Thymus (tissue), 11 donors: ENCODE data around the gene CEP72. TPM values are rescaled to one million over a fixed set of nuclear protein-coding genes. Genes with fewer than 3 reads are reported as not detected.

Experiments used
- DNase-seq, 9 donors: peaks; one replicate each; pipeline ENCODE4 v3.0.0-alpha.2; 2013; ENCODE audit warnings: low spot score in 9 of 9, low read depth in 6 of 9, missing footprints in 1 of 9
- H3K27ac ChIP-seq, 2 donors: one replicate each; pipeline ENCODE4 v1.5.1; 2013; ENCODE audit warnings: control low read depth in 1 of 2, low read depth in 1 of 2, low read length in 1 of 2, mild to moderate bottlenecking in 1 of 2, moderate library complexity in 1 of 2
- H3K27me3 ChIP-seq, 2 donors: one replicate each; pipeline ENCODE4 v1.5.1; 2013; ENCODE audit warnings: low read length in 1 of 2; ENCODE audit not compliant: control insufficient read depth in 2 of 2, insufficient read depth in 1 of 2
- H3K36me3 ChIP-seq, 2 donors: one replicate each; pipeline ENCODE4 v1.5.1; 2013; ENCODE audit warnings: low read length in 1 of 2, mild to moderate bottlenecking in 1 of 2, moderate library complexity in 1 of 2; ENCODE audit not compliant: control insufficient read depth in 2 of 2, insufficient read depth in 2 of 2
- H3K4me1 ChIP-seq, 2 donors: one replicate each; pipeline ENCODE4 v1.5.1; 2013; ENCODE audit warnings: low read length in 2 of 2; ENCODE audit not compliant: control insufficient read depth in 2 of 2, insufficient read depth in 2 of 2
- H3K4me3 ChIP-seq, 2 donors: one replicate each; pipeline ENCODE4 v1.5.1; 2013; ENCODE audit warnings: low read length in 2 of 2, control low read depth in 1 of 2, mild to moderate bottlenecking in 1 of 2
- H3K9me3 ChIP-seq, 2 donors: one replicate each; pipeline ENCODE4 v1.5.1; 2013; ENCODE audit warnings: low read length in 1 of 2, mild to moderate bottlenecking in 1 of 2; ENCODE audit not compliant: control insufficient read depth in 2 of 2, insufficient read depth in 1 of 2
- WGBS: extraction: QIAGEN DNeasy Blood & Tissue Kit; methylation state at CpG from one replicate; pipeline ENCODE4 v1.1.7; 2013; 5-methylcytosine and 5-hydroxymethylcytosine counted together
- polyA plus RNA-seq: library from polyadenylated mRNA; stranded (reverse); fragments of 200-250 nt; gene quantifications from one replicate; pipeline ENCODE4 v1.2.3, GENCODE V29; 2013
- total RNA-seq: library from RNA; stranded (reverse); fragments of 120-200 nt; gene quantifications from one replicate; pipeline ENCODE4 v1.2.4, GENCODE V29; 2013
- donor health status: healthy.

The CEP72 gene
- total and polyA plus RNA-seq, 2 donors = 5.0 to 6.0 TPM

DNA sequence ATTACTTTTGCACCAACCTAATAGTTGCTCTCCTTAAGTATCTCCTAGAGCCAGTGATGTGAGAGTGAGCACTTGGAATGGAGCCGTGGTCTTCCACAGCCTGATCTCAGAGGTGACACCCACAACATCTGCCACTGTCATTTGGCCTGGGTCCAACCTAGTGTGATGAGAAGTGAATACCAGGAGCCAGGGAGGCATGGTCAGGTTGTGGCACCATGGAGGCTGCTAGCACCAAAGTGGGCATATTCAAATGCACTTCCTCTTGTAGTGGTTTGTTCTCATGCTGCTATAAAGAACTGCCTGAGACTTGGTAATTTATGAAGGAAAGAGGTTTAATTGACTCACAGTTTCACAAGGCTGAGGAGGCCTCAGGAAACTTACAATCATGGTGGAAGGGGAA, 22.6 kb upstream of the CEP72 start:
- Histone ChIP-seq H3K4me1 (no peaks in the 10 kb centered on the region), H3K27me3 (peaks cover 2 to 7% of the 10 kb centered on the region in 2 donors), H3K9me3 (no peaks in the 10 kb centered on the region), H3K36me3 (no peaks in the 10 kb centered on the region), H3K27ac (no peak overlapping the region), H3K4me3 (no peak overlapping the region)
- WGBS = 89% methylated on average over 1 of the region's 1 CpG
- DNase-seq = no peak

DNA sequence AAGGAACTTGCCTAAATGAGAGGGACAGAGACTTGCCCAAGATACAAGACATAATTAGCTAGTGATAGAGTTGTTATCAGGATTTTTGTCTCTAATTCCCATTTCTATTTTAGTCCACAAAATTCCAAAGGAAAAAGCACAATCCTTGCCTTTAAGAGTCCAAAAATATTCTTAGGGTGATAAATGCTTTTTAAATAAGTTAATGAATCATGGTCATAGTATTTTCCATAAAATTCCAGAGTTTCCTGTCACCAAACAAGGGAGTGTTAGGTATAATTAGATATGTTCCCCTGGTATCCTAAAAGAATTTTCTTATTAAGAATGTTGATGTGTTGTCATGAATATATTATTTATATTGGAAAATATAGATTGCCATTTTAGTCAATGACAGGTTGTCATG, 21.8 kb upstream of the CEP72 start:
- H3K4me1 ChIP-seq = no peaks in the 10 kb centered on the region
- H3K9me3 ChIP-seq = no peaks in the 10 kb centered on the region
- no peak overlapping the region for H3K27ac ChIP-seq
- no peak for DNase-seq
- no peaks in the 10 kb centered on the region for H3K36me3 ChIP-seq
- no peak overlapping the region for H3K4me3 ChIP-seq
- H3K27me3 ChIP-seq = peaks cover 2 to 13% of the 10 kb centered on the region in 2 donors

DNA sequence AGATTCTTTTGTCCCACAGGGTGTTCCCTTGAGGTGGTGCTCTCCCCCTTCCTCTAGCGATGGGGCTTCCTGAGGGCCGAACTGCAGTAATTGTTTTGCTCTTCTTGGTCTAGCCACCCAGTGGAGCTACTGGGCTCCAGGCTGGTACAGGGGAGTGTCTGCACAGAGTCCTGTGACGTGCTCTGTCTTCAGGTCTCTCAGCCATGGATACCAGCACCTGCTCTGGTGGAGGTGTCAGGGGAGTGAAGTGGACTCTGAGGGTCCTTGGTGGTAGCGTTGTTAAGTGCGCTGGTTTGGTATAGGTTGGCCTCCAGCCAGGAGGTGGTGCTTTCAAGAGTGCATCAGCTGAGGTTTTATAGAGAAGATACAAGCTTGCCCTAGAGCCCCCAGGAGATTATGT, 20.4 kb upstream of the CEP72 start:
- no peaks in the 10 kb centered on the region for H3K4me1 ChIP-seq
- H3K36me3 ChIP-seq = no peaks in the 10 kb centered on the region
- no peak for DNase-seq
- H3K9me3 ChIP-seq = no peaks in the 10 kb centered on the region
- no peak overlapping the region for H3K4me3 ChIP-seq
- WGBS = 89% methylated on average over 5 of the region's 5 CpGs
- no peak overlapping the region for H3K27ac ChIP-seq
- peaks cover 2 to 19% of the 10 kb centered on the region in 2 donors for H3K27me3 ChIP-seq

GRCh38 chr5:592158-592557, 20.0 kb upstream of the CEP72 start:
- Histone ChIP-seq H3K4me3 (no peak overlapping the region), H3K4me1 (no peaks in the 10 kb centered on the region), H3K9me3 (no peaks in the 10 kb centered on the region), H3K36me3 (no peaks in the 10 kb centered on the region), H3K27me3 (peaks cover 2 to 18% of the 10 kb centered on the region in 2 donors), H3K27ac (no peak overlapping the region)
- DNase-seq = no peak
- 87% methylated on average over 5 of the region's 5 CpGs for WGBS

DNA sequence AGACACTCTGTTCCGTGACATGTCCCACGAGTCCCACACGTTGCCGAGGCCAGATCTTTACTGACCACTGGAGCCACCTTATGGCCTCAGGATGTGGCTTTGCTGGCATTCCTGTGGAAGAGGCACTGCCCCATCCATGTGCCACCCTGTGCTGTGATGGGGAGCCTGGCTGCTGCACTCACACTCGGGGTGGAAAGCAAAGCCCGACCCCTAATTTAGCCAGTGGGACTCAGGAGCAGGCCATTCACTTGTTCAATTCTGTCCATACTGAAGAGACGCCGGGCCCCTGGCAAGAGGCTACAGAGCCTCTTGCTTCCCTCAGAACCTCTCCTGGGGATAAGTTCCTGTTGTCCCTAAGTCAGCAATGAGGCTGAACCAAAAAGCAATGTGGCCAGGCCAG, 18.6 kb upstream of the CEP72 start:
- no peak overlapping the region for H3K27ac ChIP-seq
- no peaks in the 10 kb centered on the region for H3K9me3 ChIP-seq
- WGBS = 82% methylated on average over 8 of the region's 8 CpGs
- no peak for DNase-seq
- H3K4me1 ChIP-seq = no peaks in the 10 kb centered on the region
- no peak overlapping the region for H3K4me3 ChIP-seq
- no peaks in the 10 kb centered on the region for H3K36me3 ChIP-seq
- peaks cover 2 to 24% of the 10 kb centered on the region in 2 donors for H3K27me3 ChIP-seq

DNA sequence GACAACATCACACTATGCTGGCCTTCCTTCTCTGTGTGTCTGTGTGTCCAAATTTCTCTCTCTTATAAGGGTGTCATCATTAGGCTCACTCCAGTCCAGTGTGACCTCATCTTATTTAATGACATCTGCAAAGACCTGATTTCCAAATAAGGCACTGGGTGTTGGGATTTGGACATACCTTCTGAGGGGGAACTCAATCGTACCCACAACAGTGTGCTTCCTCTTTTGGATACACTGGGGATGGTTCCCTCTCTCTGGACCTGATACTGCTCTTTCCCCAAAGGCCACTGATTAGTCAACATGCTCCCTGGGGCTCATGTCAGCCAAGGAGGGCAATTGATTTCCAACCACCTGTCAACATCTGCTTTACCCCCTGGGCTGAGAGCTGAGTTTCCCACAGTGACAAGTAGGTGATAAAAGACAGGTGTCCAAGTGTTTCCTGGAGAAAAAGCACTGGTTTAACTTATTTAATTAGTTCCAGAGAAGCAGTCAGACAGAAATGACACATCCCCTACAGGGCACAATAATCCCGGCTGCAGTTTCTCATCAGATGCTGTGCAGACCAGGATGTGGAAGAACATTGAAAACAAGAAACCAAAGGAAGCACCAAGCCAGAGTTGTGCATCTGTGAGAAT, 17.8 kb upstream of the CEP72 start:
- 43% methylated on average over 2 of the region's 2 CpGs for WGBS
- peaks cover 2 to 29% of the 10 kb centered on the region in 2 donors for H3K27me3 ChIP-seq

GRCh38 chr5:595285-595875, 16.8 kb upstream of the CEP72 start:
- Histone ChIP-seq H3K4me3 (no peak overlapping the region), H3K9me3 (no peaks in the 10 kb centered on the region), H3K27ac (no peak overlapping the region), H3K27me3 (peaks cover 2 to 32% of the 10 kb centered on the region in 2 donors), H3K36me3 (no peaks in the 10 kb centered on the region), H3K4me1 (no peaks in the 10 kb centered on the region)
- 97% methylated on average over 3 of the region's 3 CpGs for WGBS
- no peak for DNase-seq

More for the DNA sequence above, 17.8 kb upstream of the CEP72 start:
- no peak for DNase-seq
- no peaks in the 10 kb centered on the region for H3K36me3 ChIP-seq
- H3K4me1 ChIP-seq = no peaks in the 10 kb centered on the region
- H3K4me3 ChIP-seq = no peak overlapping the region
- H3K27ac ChIP-seq = no peak overlapping the region
- no peaks in the 10 kb centered on the region for H3K9me3 ChIP-seq

GRCh38 chr5:597871-598563, 14.1 kb upstream of the CEP72 start:
- H3K9me3 ChIP-seq = no peaks in the 10 kb centered on the region

DNA sequence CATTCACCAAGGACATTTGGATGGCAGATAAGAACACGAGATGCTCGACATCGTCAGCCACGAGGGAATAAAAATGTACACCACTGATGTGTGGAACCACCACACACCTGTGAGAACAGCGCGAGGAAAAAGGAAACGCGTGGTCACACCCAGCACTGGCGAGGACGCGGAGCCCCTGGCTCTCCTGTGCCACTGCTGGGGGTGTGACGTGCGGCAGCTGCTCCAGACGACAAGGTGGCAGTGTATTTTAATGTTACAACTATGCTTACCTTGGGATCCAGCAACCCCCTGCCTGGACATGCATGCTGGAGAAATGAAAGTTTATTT, 13.6 kb upstream of the CEP72 start:
- Histone ChIP-seq H3K9me3 (no peaks in the 10 kb centered on the region), H3K36me3 (no peaks in the 10 kb centered on the region), H3K4me3 (no peak overlapping the region), H3K27me3 (peaks cover 2 to 38% of the 10 kb centered on the region in 2 donors), H3K27ac (no peak overlapping the region), H3K4me1 (no peaks in the 10 kb centered on the region)
- 9% methylated on average over 14 of the region's 14 CpGs for WGBS
- DNase-seq = peak in 1 of 9 donors; percentile 15

More at GRCh38 chr5:597871-598563, 14.1 kb upstream of the CEP72 start:
- Histone ChIP-seq H3K4me1 (no peaks in the 10 kb centered on the region), H3K27me3 (peaks cover 2 to 35% of the 10 kb centered on the region in 2 donors), H3K4me3 (no peak overlapping the region), H3K27ac (no peak overlapping the region), H3K36me3 (no peaks in the 10 kb centered on the region)
- DNase-seq = no peak
- WGBS = 64% methylated on average over 10 of the region's 10 CpGs
